IMR-90 (cell line): ENCODE measurements around the gene TACC3. TPM values are rescaled to one million over a fixed set of nuclear protein-coding genes. Genes with fewer than 3 reads are reported as not detected.

Source experiments
- ATAC-seq: fragments of 200-7000 bp; cut with Tn5 transposase; 2 replicates; pipeline ENCODE4 v1.9.1; 2020; ENCODE audit warnings: low read depth, mild to moderate bottlenecking, moderate library complexity
- BruUV-seq: library from RNA; stranded (reverse); fragments of 400-500 nt; replicated peaks from 2 replicates; lab custom pipeline; 2021; lab: Mats Ljungman, UMichigan
- CTCF ChIA-PET: fragments of 300-600 bp; formaldehyde crosslinking; extraction: SDS; loops from one replicate; lab custom pipeline; 2021; ENCODE audit warnings: antibody characterized with exemption; lab: Yijun Ruan, JAX
- POLR2A ChIA-PET: fragments of 300-600 bp; sonication (Branson Sonifier 250); formaldehyde crosslinking; loops from one replicate; lab custom pipeline; 2022; ENCODE audit warnings: antibody characterized with exemption; ENCODE audit not compliant: unreplicated experiment; lab: Charles Lee
- DNase-seq: peaks from one replicate; pipeline ENCODE4 v3.0.0; 2013
- H2AFZ ChIP-seq: replicated peaks from 2 replicates; pipeline ENCODE3; 2013; ENCODE audit warnings: low read length, mild to moderate bottlenecking; ENCODE audit not compliant: poor library complexity
- H2AK5ac ChIP-seq: 2 replicates; pipeline ENCODE4 v1.6.1; 2013; ENCODE audit warnings: low read depth, low read length, inconsistent platforms
- H2AK9ac ChIP-seq: replicated peaks from 2 replicates; pipeline ENCODE3; 2013; ENCODE audit warnings: mild to moderate bottlenecking, low read depth, low read length, moderate library complexity; ENCODE audit not compliant: poor library complexity
- H2BK120ac ChIP-seq: 2 replicates; pipeline ENCODE4 v1.6.1; 2013; ENCODE audit warnings: low read depth, low read length, inconsistent platforms
- H2BK15ac ChIP-seq: 3 replicates; pipeline ENCODE4 v1.6.1; 2013; ENCODE audit warnings: low read depth, low read length, inconsistent platforms
- H2BK20ac ChIP-seq: 2 replicates; pipeline ENCODE4 v1.6.1; 2013; ENCODE audit warnings: low read depth, mild to moderate bottlenecking, inconsistent platforms, low read length, moderate library complexity
- H2BK5ac ChIP-seq: 2 replicates; pipeline ENCODE4 v1.6.1; 2013; ENCODE audit warnings: mild to moderate bottlenecking, low read depth, low read length, inconsistent platforms; ENCODE audit not compliant: poor library complexity, severe bottlenecking
- H3K14ac ChIP-seq: replicated peaks from 2 replicates; pipeline ENCODE4 v1.6.1; 2013; ENCODE audit warnings: low read depth, low read length, inconsistent platforms
- H3K18ac ChIP-seq: 2 replicates; pipeline ENCODE4 v1.6.1; 2013; ENCODE audit warnings: low read depth, low read length, control low read depth
- H3K23ac ChIP-seq: 2 replicates; pipeline ENCODE4 v1.6.1; 2013; ENCODE audit warnings: low read depth, low read length, inconsistent platforms
- H3K27ac ChIP-seq: 2 replicates; pipeline ENCODE4 v1.5.1; 2013; ENCODE audit warnings: mild to moderate bottlenecking, control low read depth, low read length; ENCODE audit not compliant: insufficient read depth
- H3K27me3 ChIP-seq: 2 replicates; pipeline ENCODE4 v1.6.1; 2013; ENCODE audit warnings: low read length; ENCODE audit not compliant: control insufficient read depth, insufficient read depth
- H3K36me3 ChIP-seq: 2 replicates; pipeline ENCODE4 v1.6.1; 2013; ENCODE audit warnings: low read length, mixed read lengths; ENCODE audit not compliant: control insufficient read depth, insufficient read depth
- H3K4ac ChIP-seq: 2 replicates; pipeline ENCODE4 v1.6.1; 2013; ENCODE audit warnings: low read depth, low read length, inconsistent platforms
- H3K4me1 ChIP-seq: 2 replicates; pipeline ENCODE4 v1.6.1; 2013; ENCODE audit warnings: low read length, mixed read lengths; ENCODE audit not compliant: control insufficient read depth, insufficient read depth
- H3K4me2 ChIP-seq: 2 replicates; pipeline ENCODE4 v1.6.1; 2013; ENCODE audit warnings: low read depth, mild to moderate bottlenecking, control low read depth, low read length, moderate library complexity
- H3K4me3 ChIP-seq: 2 replicates; pipeline ENCODE4 v1.5.1; 2013; ENCODE audit warnings: low read depth, mild to moderate bottlenecking, control low read depth, low read length, moderate library complexity; ENCODE audit not compliant: insufficient read depth
- H3K56ac ChIP-seq: 2 replicates; pipeline ENCODE4 v1.6.1; 2013; ENCODE audit warnings: low read length, inconsistent platforms; ENCODE audit not compliant: insufficient read depth; ENCODE audit errors: extremely low read depth
- H3K79me1 ChIP-seq, 2 experiments: 2 replicates each; pipeline ENCODE4 v1.6.1; 2013; ENCODE audit warnings: low read length in 2 of 2, inconsistent platforms in 1 of 2, low read depth in 1 of 2
- H3K9ac ChIP-seq: 2 replicates; pipeline ENCODE4 v1.6.1; 2013; ENCODE audit warnings: low read depth, low read length, control low read depth
- H3K9me1 ChIP-seq: 2 replicates; pipeline ENCODE4 v1.6.1; 2013; ENCODE audit warnings: low read length, inconsistent platforms; ENCODE audit not compliant: insufficient read depth
- H3K9me3 ChIP-seq: 2 replicates; pipeline ENCODE4 v1.6.1; 2013; ENCODE audit warnings: low read length; ENCODE audit not compliant: control insufficient read depth, insufficient read depth
- H4K20me1 ChIP-seq: 2 replicates; pipeline ENCODE4 v1.6.1; 2013; ENCODE audit warnings: low read length, inconsistent platforms; ENCODE audit not compliant: insufficient read depth
- H4K5ac ChIP-seq: 2 replicates; pipeline ENCODE4 v1.6.1; 2013; ENCODE audit warnings: mild to moderate bottlenecking, low read depth, low read length, control low read depth
- H4K8ac ChIP-seq, 2 experiments: 2 replicates each; pipeline ENCODE4 v1.6.1; 2013; ENCODE audit warnings: low read depth in 2 of 2, low read length in 2 of 2, control low read depth in 1 of 2, inconsistent platforms in 1 of 2
- H4K91ac ChIP-seq: 2 replicates; pipeline ENCODE4 v1.6.1; 2013; ENCODE audit warnings: low read depth, low read length, inconsistent platforms; ENCODE audit not compliant: insufficient read depth
- MAFK ChIP-seq: IDR thresholded peaks from 2 replicates; pipeline ENCODE4 v1.6.1; 2012; ENCODE audit warnings: low read depth, low read length, improper control_type of control experiment
- NFE2L2 ChIP-seq: fragments of 150-350 bp; IDR thresholded peaks from 2 replicates; pipeline ENCODE4 v1.6.1; 2016; ENCODE audit warnings: low read depth, mild to moderate bottlenecking, low read length
- RCOR1 ChIP-seq: IDR thresholded peaks from 2 replicates; pipeline ENCODE4 v1.6.1; 2012; ENCODE audit warnings: mild to moderate bottlenecking, low read length, improper control_type of control experiment; ENCODE audit not compliant: insufficient replicate concordance
- USF2 ChIP-seq: fragments of 150-350 bp; IDR thresholded peaks from 2 replicates; pipeline ENCODE4 v1.6.1; 2017; ENCODE audit warnings: mild to moderate bottlenecking, antibody characterized with exemption, low read length, low read depth
- WGBS, 2 experiments: methylation state at CpG; one replicate each; pipeline versions ENCODE4 v1.1.5 to v1.1.7; 2013; ENCODE audit warnings: missing lambda C conversion rate in 2 of 2; ENCODE audit not compliant: insufficient read length in 1 of 2; ENCODE audit errors: extremely low coverage in 2 of 2; 5-methylcytosine and 5-hydroxymethylcytosine counted together
- dilution Hi-C: fragments of 300-500 bp; cut with HindIII; formaldehyde crosslinking; loops from one replicate; pipeline ENCODE4 v1.14.3; 2018; ENCODE audit warnings: low sequenced_read_pairs; ENCODE audit not compliant: unreplicated experiment
- in situ Hi-C: fragments of 300-500 bp; cut with MboI; formaldehyde crosslinking; loops from 3 replicates; pipeline ENCODE4 v1.14.3; 2019; ENCODE audit warnings: low sequenced_read_pairs, inconsistent platforms, mixed read lengths
- intact Hi-C: fragments of 100-400 bp; cut with micrococcal nuclease; formaldehyde crosslinking; loops from 2 replicates; pipeline ENCODE4 v1.10.0; 2022
- polyA plus RNA-seq, 3 experiments: library from polyadenylated mRNA; depleted of rRNA; stranded (reverse); fragments of >200 nt; gene quantifications; 2 replicates each; pipeline ENCODE4 v1.2.3, GENCODE V29; 2012; ENCODE audit warnings: low replicate concordance in 1 of 3
- total RNA-seq: library from RNA; depleted of rRNA; stranded (reverse); fragments of >200 nt; gene quantifications from 2 replicates; pipeline ENCODE4 v1.2.3, GENCODE V29; 2012
- TF ChIP-seq, protein P1 (sequence below): conservative IDR thresholded peaks from 2 replicates; pipeline ENCODE4 v1.5.1; 2012; ENCODE audit warnings: mild to moderate bottlenecking, low read depth, low read length, improper control_type of control experiment
- TF ChIP-seq, protein P2 (sequence below): fragments of 150-350 bp; IDR thresholded peaks from 2 replicates; pipeline ENCODE4 v1.6.1; 2016; ENCODE audit warnings: low read depth, mild to moderate bottlenecking, low read length, moderate library complexity, borderline replicate concordance

TACC3 gene
- total and polyA plus RNA-seq, 2 of the 4 experiments (the other 2 are of a cell fraction): 15.1 to 49.7 TPM

DNA sequence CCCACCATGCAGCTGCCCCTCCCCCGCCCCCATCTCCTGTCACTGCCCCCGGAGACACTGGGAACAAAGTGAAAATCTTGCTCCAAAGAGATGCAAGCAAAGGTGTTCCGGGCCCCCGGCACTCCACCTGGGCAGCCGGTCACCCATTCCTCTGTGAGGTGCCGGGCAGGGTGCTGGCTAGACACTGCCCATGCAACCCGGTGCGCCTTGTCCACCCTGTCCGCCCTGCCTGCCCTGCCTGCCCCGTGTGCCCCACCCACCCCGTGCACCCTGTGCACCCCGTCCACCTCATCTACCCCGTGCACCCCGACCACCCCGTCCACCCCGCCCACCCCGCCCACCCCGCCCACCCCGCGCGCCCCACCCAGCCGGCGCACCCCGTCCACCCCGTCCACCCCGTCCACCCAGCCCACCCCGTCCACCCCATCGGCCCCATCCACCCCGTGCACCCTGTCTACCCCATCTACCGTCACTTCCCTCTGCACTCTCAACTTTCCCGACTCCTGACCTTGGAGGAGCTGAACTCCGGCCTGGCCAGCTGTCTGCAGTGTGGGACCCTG is 39.9 kb downstream of the TACC3 start:
- no peak overlapping the region for H4K91ac ChIP-seq
- no peak overlapping the region for H3K4me2 ChIP-seq
- dilution Hi-C loops: no loop called here
- no peak overlapping the region for H3K23ac ChIP-seq
- no peak overlapping the region for H2AK9ac ChIP-seq
- no peaks in the 10 kb centered on the region for H3K9me3 ChIP-seq
- no peak overlapping the region for H4K5ac ChIP-seq
- no peaks in the 10 kb centered on the region; the same call in 1 of the 2 replicates for H4K20me1 ChIP-seq
- CTCF ChIA-PET: no interaction called here
- no TSS peak for BruUV-seq
- no peak overlapping the region for H3K9ac ChIP-seq
- POLR2A ChIA-PET: no interaction called here
- H3K4me1 ChIP-seq: peaks cover 4% of the 10 kb centered on the region; the same call in 1 of the 2 replicates
- intact Hi-C loops: no loop called here
- no peaks in the 10 kb centered on the region for H3K9me1 ChIP-seq
- no peak for DNase-seq
- no peak overlapping the region for H2AFZ ChIP-seq
- no peak overlapping the region for H3K18ac ChIP-seq
- H2BK120ac ChIP-seq: no peak overlapping the region
- 85% methylated on average over 6 of the region's 32 CpGs; no CpG with 5 or more reads in 1 of the 2 experiments for WGBS, 2 experiments
- in situ Hi-C loops: no loop called here
- TF ChIP-seq RCOR1: no peak
- no peak for TF ChIP-seq MAFK
- TF ChIP-seq NFE2L2: no peak
- TF ChIP-seq USF2: no peak
- TF ChIP-seq, protein P1, sequence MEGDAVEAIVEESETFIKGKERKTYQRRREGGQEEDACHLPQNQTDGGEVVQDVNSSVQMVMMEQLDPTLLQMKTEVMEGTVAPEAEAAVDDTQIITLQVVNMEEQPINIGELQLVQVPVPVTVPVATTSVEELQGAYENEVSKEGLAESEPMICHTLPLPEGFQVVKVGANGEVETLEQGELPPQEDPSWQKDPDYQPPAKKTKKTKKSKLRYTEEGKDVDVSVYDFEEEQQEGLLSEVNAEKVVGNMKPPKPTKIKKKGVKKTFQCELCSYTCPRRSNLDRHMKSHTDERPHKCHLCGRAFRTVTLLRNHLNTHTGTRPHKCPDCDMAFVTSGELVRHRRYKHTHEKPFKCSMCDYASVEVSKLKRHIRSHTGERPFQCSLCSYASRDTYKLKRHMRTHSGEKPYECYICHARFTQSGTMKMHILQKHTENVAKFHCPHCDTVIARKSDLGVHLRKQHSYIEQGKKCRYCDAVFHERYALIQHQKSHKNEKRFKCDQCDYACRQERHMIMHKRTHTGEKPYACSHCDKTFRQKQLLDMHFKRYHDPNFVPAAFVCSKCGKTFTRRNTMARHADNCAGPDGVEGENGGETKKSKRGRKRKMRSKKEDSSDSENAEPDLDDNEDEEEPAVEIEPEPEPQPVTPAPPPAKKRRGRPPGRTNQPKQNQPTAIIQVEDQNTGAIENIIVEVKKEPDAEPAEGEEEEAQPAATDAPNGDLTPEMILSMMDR: no peak
- TF ChIP-seq, protein P2, sequence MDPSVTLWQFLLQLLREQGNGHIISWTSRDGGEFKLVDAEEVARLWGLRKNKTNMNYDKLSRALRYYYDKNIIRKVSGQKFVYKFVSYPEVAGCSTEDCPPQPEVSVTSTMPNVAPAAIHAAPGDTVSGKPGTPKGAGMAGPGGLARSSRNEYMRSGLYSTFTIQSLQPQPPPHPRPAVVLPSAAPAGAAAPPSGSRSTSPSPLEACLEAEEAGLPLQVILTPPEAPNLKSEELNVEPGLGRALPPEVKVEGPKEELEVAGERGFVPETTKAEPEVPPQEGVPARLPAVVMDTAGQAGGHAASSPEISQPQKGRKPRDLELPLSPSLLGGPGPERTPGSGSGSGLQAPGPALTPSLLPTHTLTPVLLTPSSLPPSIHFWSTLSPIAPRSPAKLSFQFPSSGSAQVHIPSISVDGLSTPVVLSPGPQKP: no peak
- no peak overlapping the region for H4K8ac ChIP-seq
- H3K36me3 ChIP-seq: no peaks in the 10 kb centered on the region
- no peak overlapping the region for H2BK5ac ChIP-seq
- H2BK15ac ChIP-seq: no peak overlapping the region
- H3K4ac ChIP-seq: no peak overlapping the region
- no peaks in the 10 kb centered on the region; the same call in 1 of the 2 replicates for H3K27me3 ChIP-seq
- no peak overlapping the region for H3K14ac ChIP-seq
- no peak overlapping the region for H3K4me3 ChIP-seq
- ATAC-seq: no peak
- no peaks in the 10 kb centered on the region for H3K79me1 ChIP-seq
- H3K56ac ChIP-seq: no peak overlapping the region
- H3K27ac ChIP-seq: no peak overlapping the region
- no peak overlapping the region for H2AK5ac ChIP-seq
- H2BK20ac ChIP-seq: no peak overlapping the region
